Measurements from ENCODE around the gene ARHGEF19. TPM values are rescaled to one million over a fixed set of nuclear protein-coding genes. Genes with fewer than 3 reads are reported as not detected.
"Not testable (repeated sequence)": the region's sequence is repeated elsewhere in the genome, so short reads cannot be mapped to it uniquely, and the experiment has no call there.

ARHGEF19 gene
- total RNA-seq, 1 donor = 9.9 TPM

GRCh38 chr1:16203550-16203949 is 8.9 kb downstream of the ARHGEF19 start:
- no peak overlapping the region for H3K4me3 ChIP-seq (ENCODE audit: low read depth, low read length)
- no peak for DNase-seq (ENCODE audit: low read depth)
- TF ChIP-seq CTCF (IDR thresholded peaks at IDR 0.05; ENCODE audit: insufficient read depth, low read depth, low read length) = no peak

GRCh38 chr1:16202281-16203210 is 9.9 kb downstream of the ARHGEF19 start:
- no peak overlapping the region for H3K4me3 ChIP-seq (ENCODE audit: low read depth, low read length)
- no peak for TF ChIP-seq CTCF (IDR thresholded peaks at IDR 0.05; ENCODE audit: insufficient read depth, low read depth, low read length)
- DNase-seq (ENCODE audit: low read depth) = no peak

- no peak for TF ChIP-seq CTCF (IDR thresholded peaks at IDR 0.05; ENCODE audit: insufficient read depth, low read depth, low read length)
- DNase-seq (ENCODE audit: low read depth) = no peak
- H3K4me3 ChIP-seq (ENCODE audit: low read depth, low read length) = no peak overlapping the region
These were observed 12.8 kb downstream of the ARHGEF19 start for GRCh38 chr1:16199700-16200099.

GRCh38 chr1:16199157-16199501 is 13.3 kb downstream of the ARHGEF19 start:
- no peak for TF ChIP-seq CTCF (IDR thresholded peaks at IDR 0.05; ENCODE audit: insufficient read depth, low read depth, low read length)
- no peak overlapping the region for H3K4me3 ChIP-seq (ENCODE audit: low read depth, low read length)
- DNase-seq (ENCODE audit: low read depth) = no peak

- DNase-seq (ENCODE audit: low read depth) = no peak
- H3K4me3 ChIP-seq (ENCODE audit: low read depth, low read length) = no peak overlapping the region
- TF ChIP-seq CTCF (IDR thresholded peaks at IDR 0.05; ENCODE audit: insufficient read depth, low read depth, low read length) = no peak
These were observed 13.9 kb downstream of the ARHGEF19 start for GRCh38 chr1:16198444-16199156.

GRCh38 chr1:16196874-16197273 is 15.6 kb downstream of the ARHGEF19 start:
- no peak overlapping the region for H3K4me3 ChIP-seq (ENCODE audit: low read depth, low read length)
- no peak for TF ChIP-seq CTCF (IDR thresholded peaks at IDR 0.05; ENCODE audit: insufficient read depth, low read depth, low read length)
- no peak for DNase-seq (ENCODE audit: low read depth)

GRCh38 chr1:16196139-16196538 is 16.3 kb downstream of the ARHGEF19 start:
- DNase-seq (ENCODE audit: low read depth); H3K4me3 ChIP-seq (ENCODE audit: low read depth, low read length): not testable (repeated sequence)
